HG03064 (cell line): ENCODE results near the gene GRIPAP1.

Experiments used
- ATAC-seq: cut with Tn5 transposase; IDR thresholded peaks from one replicate; pipeline ENCODE4 v1.9.1; 2021; ENCODE audit warnings: low read depth; ENCODE audit not compliant: unreplicated experiment

Gene GRIPAP1

DNA sequence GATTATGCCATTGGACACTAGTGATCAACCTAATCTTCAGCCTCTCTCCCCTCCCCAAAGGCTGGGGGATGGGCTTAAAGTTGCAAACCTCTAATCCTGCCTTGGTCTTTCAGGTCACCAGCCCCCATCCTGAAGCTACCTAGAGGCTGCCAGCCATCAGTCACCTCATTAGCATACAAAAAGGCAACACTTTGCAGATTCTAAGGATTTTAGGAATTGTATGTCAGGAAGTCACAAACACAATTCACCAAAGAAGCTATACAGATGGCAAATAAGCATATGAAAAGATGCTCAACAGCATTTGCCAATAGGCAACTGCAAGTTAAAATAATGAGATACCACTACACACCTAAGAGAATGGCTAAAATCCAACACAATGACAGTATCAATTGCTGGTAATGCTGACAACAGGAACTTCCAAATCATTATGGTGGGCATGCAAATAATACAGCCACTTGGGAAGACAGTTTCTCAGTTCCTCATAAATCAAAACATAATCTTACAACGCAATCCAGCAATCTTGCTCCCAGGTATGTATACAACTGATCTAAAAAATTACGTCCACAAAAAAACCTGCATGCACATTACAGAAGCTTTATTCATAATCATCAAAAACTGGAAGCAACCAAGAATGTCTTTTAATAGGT is 74.2 kb downstream of the GRIPAP1 start:
- ATAC-seq: no peak

DNA sequence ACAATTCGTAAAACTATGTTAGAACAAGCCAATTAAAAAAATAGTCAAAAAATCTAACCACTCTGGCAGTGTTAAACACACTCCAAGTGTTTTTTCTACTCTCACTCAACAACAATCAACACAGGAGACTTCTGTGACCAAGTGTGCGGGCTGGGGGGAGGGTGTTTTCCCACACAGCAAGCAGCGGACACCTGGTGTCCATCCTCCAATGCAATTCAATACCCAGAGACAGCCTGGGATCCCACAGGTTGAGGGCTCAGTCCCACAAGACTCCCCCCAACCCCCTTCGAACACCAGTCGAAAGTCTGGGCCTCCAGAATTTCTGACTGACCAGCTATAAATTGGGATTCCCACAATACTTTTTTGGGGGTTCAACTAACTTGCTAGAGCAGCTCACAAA is 74.9 kb downstream of the GRIPAP1 start:
- ATAC-seq: no peak

DNA sequence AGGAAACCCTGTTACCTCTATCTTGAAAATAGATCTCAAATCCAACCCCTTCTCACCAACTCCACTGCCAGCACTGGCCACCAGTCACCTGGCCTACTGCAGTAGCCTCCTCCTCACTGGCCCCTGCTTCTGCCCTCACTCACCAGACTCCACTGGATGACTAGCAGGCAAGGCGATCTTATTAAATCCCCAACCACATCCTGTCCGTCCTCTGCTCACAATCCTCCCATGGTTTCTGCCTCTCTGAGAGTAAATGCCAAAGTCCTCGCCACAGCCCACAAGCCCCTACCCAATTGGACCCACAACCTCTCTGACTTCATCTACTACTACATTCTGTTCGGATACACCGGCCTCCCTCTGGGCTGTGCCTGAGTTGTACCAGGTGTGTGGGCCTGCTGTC is 77.8 kb downstream of the GRIPAP1 start:
- no peak for ATAC-seq

- no peak for ATAC-seq
Measured at GRCh38 chrX:48923771-48924170, 78.3 kb downstream of the GRIPAP1 start.
